ENCODE results near the gene SLC27A2.

Gene SLC27A2

GRCh38 chr15:50265620-50266019 is 83.6 kb downstream of the SLC27A2 start, which contains the start of gene HDC:
Gene HDC, minus strand, starts transcription at chr15:50265726. Its CDS starts 103 bp downstream, at chr15:50265623.
- no peak for TF ChIP-seq CTCF (IDR thresholded peaks at IDR 0.05; ENCODE audit: low read depth, low read length)
- no peak for DNase-seq (ENCODE audit: extremely low read depth, low read depth)

GRCh38 chr15:50267577-50267976 is 85.6 kb downstream of the SLC27A2 start:
- no peak for TF ChIP-seq CTCF (IDR thresholded peaks at IDR 0.05; ENCODE audit: low read depth, low read length)
- no peak for DNase-seq (ENCODE audit: extremely low read depth, low read depth)

- no peak for TF ChIP-seq CTCF (IDR thresholded peaks at IDR 0.05; ENCODE audit: low read depth, low read length)
- DNase-seq (ENCODE audit: extremely low read depth, low read depth): no peak
Observed at GRCh38 chr15:50275091-50275490, 93.1 kb downstream of the SLC27A2 start.

- no peak for TF ChIP-seq CTCF (IDR thresholded peaks at IDR 0.05; ENCODE audit: low read depth, low read length)
- DNase-seq (ENCODE audit: extremely low read depth, low read depth): no peak
Observed at GRCh38 chr15:50275908-50276307, 93.9 kb downstream of the SLC27A2 start.

- TF ChIP-seq CTCF (IDR thresholded peaks at IDR 0.05; ENCODE audit: low read depth, low read length): no peak
- no peak for DNase-seq (ENCODE audit: extremely low read depth, low read depth)
Observed at GRCh38 chr15:50277370-50277769, 95.4 kb downstream of the SLC27A2 start.

GRCh38 chr15:50278496-50278895 is 96.5 kb downstream of the SLC27A2 start:
- no peak for TF ChIP-seq CTCF (IDR thresholded peaks at IDR 0.05; ENCODE audit: low read depth, low read length)
- DNase-seq (ENCODE audit: extremely low read depth, low read depth): no peak

GRCh38 chr15:50280271-50280670 is 98.3 kb downstream of the SLC27A2 start:
- TF ChIP-seq CTCF (IDR thresholded peaks at IDR 0.05; ENCODE audit: low read depth, low read length): no peak
- no peak for DNase-seq (ENCODE audit: extremely low read depth, low read depth)
